Liver (tissue), 1 donor: ENCODE results near the gene TNNT3.

Experiments used
- REST ChIP-seq: IDR thresholded peaks from 2 replicates; pipeline ENCODE4 v1.6.1; 2016; ENCODE audit warnings: antibody characterized with exemption, mild to moderate bottlenecking
- YY1 ChIP-seq: IDR thresholded peaks from 2 replicates; pipeline ENCODE4 v1.6.1; 2016; ENCODE audit warnings: antibody characterized with exemption, mild to moderate bottlenecking
- TF ChIP-seq, protein P1 (sequence below): IDR thresholded peaks from 2 replicates; pipeline ENCODE4 v1.6.1; 2016; ENCODE audit warnings: antibody characterized with exemption

GRCh38 chr11:1880746-1881441 lies 38.6 kb upstream of the TNNT3 start:
- TF ChIP-seq YY1 = no peak
- no peak for TF ChIP-seq REST
- TF ChIP-seq, protein P1, sequence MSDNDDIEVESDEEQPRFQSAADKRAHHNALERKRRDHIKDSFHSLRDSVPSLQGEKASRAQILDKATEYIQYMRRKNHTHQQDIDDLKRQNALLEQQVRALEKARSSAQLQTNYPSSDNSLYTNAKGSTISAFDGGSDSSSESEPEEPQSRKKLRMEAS = no peak
